ENCODE results near the gene UBE2QL1. TPM values are rescaled to one million over a fixed set of nuclear protein-coding genes. Genes with fewer than 3 reads are reported as not detected.

UBE2QL1 gene
- total RNA-seq, 1 donor = under 0.01 TPM

GRCh38 chr5:6490246-6490645 lies 41.6 kb downstream of the UBE2QL1 start:
- no peaks in the 10 kb centered on the region for H3K36me3 ChIP-seq (ENCODE audit: insufficient read depth, low read length)
- no peaks in the 10 kb centered on the region for H3K79me2 ChIP-seq (ENCODE audit: insufficient read depth, low read length)
- H3K9me3 ChIP-seq (ENCODE audit: low read depth, low read length) = no peaks in the 10 kb centered on the region
- TF ChIP-seq CTCF (IDR thresholded peaks at IDR 0.05; ENCODE audit: extremely low read depth, low read depth, low read length) = no peak
- H3K4me1 ChIP-seq (ENCODE audit: insufficient read depth, low read length) = no peaks in the 10 kb centered on the region
- DNase-seq (ENCODE audit: insufficient read length, low spot score, missing footprints) = no peak
- no peak overlapping the region for H3K4me2 ChIP-seq (ENCODE audit: insufficient read depth, low read length)
- H3K27ac ChIP-seq (ENCODE audit: low read depth, low read length) = no peak overlapping the region
- H3K4me3 ChIP-seq (ENCODE audit: insufficient read depth, low read length) = no peak overlapping the region
- no peaks in the 10 kb centered on the region for H3K27me3 ChIP-seq (ENCODE audit: insufficient read depth, low read length)
- no peaks in the 10 kb centered on the region for H4K20me1 ChIP-seq (ENCODE audit: insufficient read depth, low read length)
- H2AFZ ChIP-seq (ENCODE audit: low read length) = no peak overlapping the region

GRCh38 chr5:6490693-6491092 lies 42.0 kb downstream of the UBE2QL1 start:
- Histone ChIP-seq H4K20me1 (ENCODE audit: insufficient read depth, low read length) (no peaks in the 10 kb centered on the region), H3K4me3 (ENCODE audit: insufficient read depth, low read length) (no peak overlapping the region), H3K79me2 (ENCODE audit: insufficient read depth, low read length) (no peaks in the 10 kb centered on the region), H3K36me3 (ENCODE audit: insufficient read depth, low read length) (no peaks in the 10 kb centered on the region), H3K9me3 (ENCODE audit: low read depth, low read length) (no peaks in the 10 kb centered on the region), H3K4me2 (ENCODE audit: insufficient read depth, low read length) (no peak overlapping the region), H2AFZ (ENCODE audit: low read length) (no peak overlapping the region), H3K27ac (ENCODE audit: low read depth, low read length) (no peak overlapping the region), H3K4me1 (ENCODE audit: insufficient read depth, low read length) (no peaks in the 10 kb centered on the region), H3K27me3 (ENCODE audit: insufficient read depth, low read length) (no peaks in the 10 kb centered on the region)
- DNase-seq (ENCODE audit: insufficient read length, low spot score, missing footprints) = no peak
- no peak for TF ChIP-seq CTCF (IDR thresholded peaks at IDR 0.05; ENCODE audit: extremely low read depth, low read depth, low read length)

GRCh38 chr5:6491196-6491918 lies 42.7 kb downstream of the UBE2QL1 start:
- no peak overlapping the region for H3K27ac ChIP-seq (ENCODE audit: low read depth, low read length)
- no peaks in the 10 kb centered on the region for H3K79me2 ChIP-seq (ENCODE audit: insufficient read depth, low read length)
- H3K4me3 ChIP-seq (ENCODE audit: insufficient read depth, low read length) = no peak overlapping the region
- H2AFZ ChIP-seq (ENCODE audit: low read length) = no peak overlapping the region
- no peaks in the 10 kb centered on the region for H4K20me1 ChIP-seq (ENCODE audit: insufficient read depth, low read length)
- H3K4me2 ChIP-seq (ENCODE audit: insufficient read depth, low read length) = no peak overlapping the region
- H3K9me3 ChIP-seq (ENCODE audit: low read depth, low read length) = no peaks in the 10 kb centered on the region
- no peak for DNase-seq (ENCODE audit: insufficient read length, low spot score, missing footprints)
- H3K27me3 ChIP-seq (ENCODE audit: insufficient read depth, low read length) = no peaks in the 10 kb centered on the region
- no peak for TF ChIP-seq CTCF (IDR thresholded peaks at IDR 0.05; ENCODE audit: extremely low read depth, low read depth, low read length)
- H3K4me1 ChIP-seq (ENCODE audit: insufficient read depth, low read length) = no peaks in the 10 kb centered on the region
- no peaks in the 10 kb centered on the region for H3K36me3 ChIP-seq (ENCODE audit: insufficient read depth, low read length)

- Histone ChIP-seq H3K27me3 (ENCODE audit: insufficient read depth, low read length) (no peaks in the 10 kb centered on the region), H3K27ac (ENCODE audit: low read depth, low read length) (no peak overlapping the region), H3K4me3 (ENCODE audit: insufficient read depth, low read length) (no peak overlapping the region), H3K79me2 (ENCODE audit: insufficient read depth, low read length) (no peaks in the 10 kb centered on the region), H3K9me3 (ENCODE audit: low read depth, low read length) (no peaks in the 10 kb centered on the region), H3K4me1 (ENCODE audit: insufficient read depth, low read length) (no peaks in the 10 kb centered on the region), H3K4me2 (ENCODE audit: insufficient read depth, low read length) (no peak overlapping the region), H4K20me1 (ENCODE audit: insufficient read depth, low read length) (no peaks in the 10 kb centered on the region), H2AFZ (ENCODE audit: low read length) (no peak overlapping the region), H3K36me3 (ENCODE audit: insufficient read depth, low read length) (no peaks in the 10 kb centered on the region)
- no peak for TF ChIP-seq CTCF (IDR thresholded peaks at IDR 0.05; ENCODE audit: extremely low read depth, low read depth, low read length)
- no peak for DNase-seq (ENCODE audit: insufficient read length, low spot score, missing footprints)
Measured at GRCh38 chr5:6491919-6492290, 43.2 kb downstream of the UBE2QL1 start.

Data from osteoblast (primary cell).